Testis (tissue), 3 donors: Measurements from ENCODE around the gene SAC3D1. TPM values are rescaled to one million over a fixed set of nuclear protein-coding genes. Genes with fewer than 3 reads are reported as not detected.
A peak's percentile ranks its signal among the peaks of the same experiment; 100 is the strongest.
"Not testable (repeated sequence)": the region's sequence is repeated elsewhere in the genome, so short reads cannot be mapped to it uniquely, and the experiment has no call there.

Experiments used
- DNase-seq: peaks from one replicate; pipeline ENCODE4 v3.0.0-alpha.2; 2019
- H3K27ac ChIP-seq, 2 donors: fragments of 200-600 bp; sonication (generic); one replicate each; pipeline ENCODE4 v1.5.1; 2019
- H3K27me3 ChIP-seq: fragments of 200-600 bp; sonication (generic); one replicate; pipeline ENCODE4 v1.5.1; 2019
- H3K36me3 ChIP-seq: fragments of 200-600 bp; sonication (generic); one replicate; pipeline ENCODE4 v1.5.1; 2017; ENCODE audit warnings: low read depth; ENCODE audit errors: missing control alignments
- H3K4me1 ChIP-seq: fragments of 200-600 bp; sonication (generic); one replicate; pipeline ENCODE4 v1.5.1; 2019
- H3K4me3 ChIP-seq, 2 donors: fragments of 200-600 bp; sonication (generic); one replicate each; pipeline ENCODE4 v1.5.1; 2017 to 2019
- H3K9me3 ChIP-seq: fragments of 200-600 bp; sonication (generic); one replicate; pipeline ENCODE4 v1.5.1; 2017
- CTCF ChIP-seq, 3 experiments: fragments of 450-650 bp in 2 of 3; fragments of 200-600 bp in 1 of 3; sonication (generic) in 1 of 3; IDR thresholded peaks; one replicate each; pipeline ENCODE4 v1.5.1; 2016 to 2019; ENCODE audit warnings: antibody characterized with exemption in 3 of 3, mild to moderate bottlenecking in 2 of 3, moderate library complexity in 1 of 3
- POLR2A ChIP-seq: fragments of 450-650 bp; IDR thresholded peaks from one replicate; pipeline ENCODE4 v1.6.1; 2017; ENCODE audit warnings: antibody characterized with exemption, mild to moderate bottlenecking, moderate library complexity
- WGBS, 2 donors: methylation state at CpG; one replicate each; pipeline ENCODE4 v1.1.5; 2018; 5-methylcytosine and 5-hydroxymethylcytosine counted together
- intact Hi-C: fragments of 100-400 bp; cut with DNase I; formaldehyde crosslinking; loops from one replicate; pipeline ENCODE4 v1.15.1; 2023; ENCODE audit warnings: low total_unique reads
- polyA plus RNA-seq: library from polyadenylated mRNA; stranded (reverse); fragments of 350-450 nt; fragmentation: Illumina TruSeq; extraction: RNeasy Lipid Tissue Mini Kit (QIAGEN cat#74804); gene quantifications from one replicate; pipeline ENCODE4 v1.2.3, GENCODE V29; 2014; ENCODE audit warnings: low read depth, low replicate concordance; ENCODE audit not compliant: insufficient read depth
- total RNA-seq, 2 donors: library from RNA; depleted of rRNA; stranded (reverse); fragments of >200 nt; gene quantifications; one replicate each; pipeline ENCODE4 v1.2.3, GENCODE V29; 2016

The SAC3D1 gene
- total and polyA plus RNA-seq, 3 donors from 2014 or later: 40.5 to 63.5 (median 41.0) TPM

- no peak overlapping the region for H3K4me3 ChIP-seq
- no peaks in the 10 kb centered on the region for H3K36me3 ChIP-seq
- H3K27me3 ChIP-seq: no peaks in the 10 kb centered on the region
- no peak overlapping the region for H3K27ac ChIP-seq
- no peaks in the 10 kb centered on the region for H3K4me1 ChIP-seq
- 93% methylated on average over 11 of the region's 11 CpGs; no CpG with 5 or more reads in 1 of the 2 donors for WGBS, 2 donors
- no peak for DNase-seq
- TF ChIP-seq POLR2A (no peak), CTCF (IDR thresholded peaks at IDR 0.05) (no peak)
- intact Hi-C loops: no loop called here
- H3K9me3 ChIP-seq: no peaks in the 10 kb centered on the region
Measured at GRCh38 chr11:65021509-65021908, 19.5 kb upstream of the SAC3D1 start.

DNA sequence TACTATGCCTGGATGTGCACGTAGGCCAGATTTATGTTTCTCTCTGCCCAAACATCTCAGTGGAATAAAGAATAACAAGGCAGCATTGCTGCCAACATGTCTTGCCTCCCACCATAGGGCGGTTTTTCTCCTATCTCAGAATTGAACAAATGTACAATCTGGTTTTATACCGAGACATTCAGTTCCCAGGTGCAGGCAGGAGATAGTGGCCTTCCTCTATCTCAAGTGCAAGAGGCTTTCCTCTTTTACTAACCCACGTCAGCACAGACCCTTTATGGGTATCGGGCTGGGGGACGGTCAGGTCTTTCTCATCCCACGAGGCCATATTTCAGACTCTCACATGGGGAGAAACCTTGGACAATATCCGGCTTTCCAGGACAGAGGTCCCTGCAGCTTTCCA lies 17.5 kb upstream of the SAC3D1 start:
- H3K36me3 ChIP-seq, H3K27me3 ChIP-seq, H3K27ac ChIP-seq, intact Hi-C loops, DNase-seq, H3K9me3 ChIP-seq, H3K4me3 ChIP-seq, H3K4me1 ChIP-seq: not testable (repeated sequence)
- WGBS, 2 donors: 53 to 62% methylated on average over 8 of the region's 8 CpGs

GRCh38 chr11:65026810-65027209 lies 14.2 kb upstream of the SAC3D1 start:
- no peaks in the 10 kb centered on the region for H3K36me3 ChIP-seq
- H3K27me3 ChIP-seq: no peaks in the 10 kb centered on the region
- intact Hi-C loops: no loop called here
- no peak overlapping the region for H3K4me3 ChIP-seq
- DNase-seq: no peak
- no peak overlapping the region for H3K27ac ChIP-seq
- H3K9me3 ChIP-seq: no peaks in the 10 kb centered on the region
- H3K4me1 ChIP-seq: peaks cover 3% of the 10 kb centered on the region
- TF ChIP-seq CTCF (IDR thresholded peaks at IDR 0.05): no peak
- no peak for TF ChIP-seq POLR2A
- 45 to 47% methylated on average over 10 of the region's 10 CpGs for WGBS, 2 donors

- WGBS, 2 donors: 0 to 1% methylated on average over 41 to 51 of the region's 51 CpGs
- H3K36me3 ChIP-seq: no peaks in the 10 kb centered on the region
- TF ChIP-seq POLR2A: no peak
- TF ChIP-seq CTCF (IDR thresholded peaks at IDR 0.05): peak; percentile 78 to 88 (median 86)
- H3K27ac ChIP-seq: peak within 1 kb of the TSS; percentile 82 to 88
- intact Hi-C loops: no loop called here
- peak within 1 kb of the TSS; percentile 65 to 69 for H3K4me3 ChIP-seq
- DNase-seq: peak; percentile 98
- H3K9me3 ChIP-seq: no peaks in the 10 kb centered on the region
- peaks cover 3% of the 10 kb centered on the region for H3K4me1 ChIP-seq
- no peaks in the 10 kb centered on the region for H3K27me3 ChIP-seq
Measured at GRCh38 chr11:65027213-65028067, 13.6 kb upstream of the SAC3D1 start, which contains the start of gene SNX15. Gene SNX15 (plus strand): TSS chr11:65027439. CDS start chr11:65027538, 99 bp downstream.

GRCh38 chr11:65032216-65032615 lies 8.8 kb upstream of the SAC3D1 start:
- Histone ChIP-seq H3K4me1 (peaks cover 3% of the 10 kb centered on the region), H3K9me3 (no peaks in the 10 kb centered on the region), H3K27ac (no peak overlapping the region), H3K27me3 (no peaks in the 10 kb centered on the region), H3K4me3 (no peak overlapping the region), H3K36me3 (no peaks in the 10 kb centered on the region)
- WGBS, 2 donors: 89 to 97% methylated on average over 6 to 13 of the region's 13 CpGs
- TF ChIP-seq POLR2A (no peak), CTCF (IDR thresholded peaks at IDR 0.05) (no peak)
- intact Hi-C loops: no loop called here
- no peak for DNase-seq
